Stimulated activated CD8-positive, alpha-beta memory T cell treated with anti-CD3 and anti-CD28 coated beads, Interleukin-12 subunit alpha, Interleukin-12 subunit beta, amount 100 ng/mL, for 4 hours (primary cell): ENCODE results near the gene SSTR4.

Experiments used
- DNase-seq: peaks from one replicate; pipeline ENCODE4 v3.0.0-alpha.2; 2020; ENCODE audit warnings: low read depth

Gene SSTR4

DNA sequence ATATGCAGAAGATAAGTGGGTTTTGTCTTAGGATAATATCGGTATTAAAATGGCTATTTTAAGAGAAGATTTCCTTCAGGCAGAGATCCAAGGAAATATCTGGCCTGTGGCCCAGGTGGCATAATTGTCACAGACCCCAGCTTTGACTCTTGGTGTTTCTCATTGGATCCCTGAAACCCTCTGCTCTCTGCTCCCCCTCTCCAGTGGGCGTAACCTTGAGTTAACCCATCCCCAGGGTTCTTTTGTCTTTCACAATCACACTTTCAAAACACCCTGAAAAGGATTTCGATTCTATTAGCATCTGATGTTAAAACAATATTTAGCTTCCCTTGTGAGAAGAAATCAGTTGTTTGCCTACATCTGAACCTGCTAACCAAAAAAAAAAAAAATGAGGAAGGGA is 7.2 kb downstream of the SSTR4 start:
- no peak for DNase-seq

DNA sequence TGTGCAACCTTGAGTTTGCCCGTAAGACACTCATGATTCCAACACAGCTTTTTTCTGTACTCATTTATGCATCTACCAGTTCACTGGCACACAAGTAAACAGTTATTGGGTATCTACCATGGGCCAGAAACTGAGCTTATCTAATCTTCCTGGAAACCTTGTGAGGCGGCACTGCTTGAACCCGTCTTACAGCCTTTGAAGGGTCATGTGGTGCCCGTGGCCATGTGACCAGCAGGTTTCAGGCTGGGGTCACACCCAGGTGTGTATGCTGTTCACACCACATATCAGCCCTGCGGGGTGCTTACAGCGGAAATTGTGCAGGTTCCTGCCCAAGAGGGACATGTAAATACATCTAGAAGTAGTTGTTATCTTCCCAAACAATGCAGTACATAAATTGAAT is 8.3 kb downstream of the SSTR4 start:
- DNase-seq: no peak

DNA sequence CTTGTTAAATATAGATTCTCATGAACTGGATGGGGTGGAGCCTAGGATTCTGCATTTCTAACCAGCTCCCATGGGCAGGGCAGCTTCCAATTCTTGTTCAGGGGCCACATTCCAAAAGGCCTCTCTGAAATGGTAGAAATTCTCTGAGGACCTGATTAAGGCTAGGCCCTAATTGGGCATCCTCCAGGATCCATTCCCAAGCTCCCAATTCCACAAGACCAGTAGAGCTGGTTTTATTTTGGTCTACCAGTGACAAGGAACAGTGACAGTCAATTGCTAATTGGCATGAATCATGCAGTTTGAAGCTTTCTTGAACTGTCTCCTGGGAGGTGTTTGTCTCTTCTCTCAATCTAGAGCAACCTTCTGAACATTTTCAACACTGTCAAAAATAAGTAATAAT is 11.3 kb downstream of the SSTR4 start:
- no peak for DNase-seq

DNA sequence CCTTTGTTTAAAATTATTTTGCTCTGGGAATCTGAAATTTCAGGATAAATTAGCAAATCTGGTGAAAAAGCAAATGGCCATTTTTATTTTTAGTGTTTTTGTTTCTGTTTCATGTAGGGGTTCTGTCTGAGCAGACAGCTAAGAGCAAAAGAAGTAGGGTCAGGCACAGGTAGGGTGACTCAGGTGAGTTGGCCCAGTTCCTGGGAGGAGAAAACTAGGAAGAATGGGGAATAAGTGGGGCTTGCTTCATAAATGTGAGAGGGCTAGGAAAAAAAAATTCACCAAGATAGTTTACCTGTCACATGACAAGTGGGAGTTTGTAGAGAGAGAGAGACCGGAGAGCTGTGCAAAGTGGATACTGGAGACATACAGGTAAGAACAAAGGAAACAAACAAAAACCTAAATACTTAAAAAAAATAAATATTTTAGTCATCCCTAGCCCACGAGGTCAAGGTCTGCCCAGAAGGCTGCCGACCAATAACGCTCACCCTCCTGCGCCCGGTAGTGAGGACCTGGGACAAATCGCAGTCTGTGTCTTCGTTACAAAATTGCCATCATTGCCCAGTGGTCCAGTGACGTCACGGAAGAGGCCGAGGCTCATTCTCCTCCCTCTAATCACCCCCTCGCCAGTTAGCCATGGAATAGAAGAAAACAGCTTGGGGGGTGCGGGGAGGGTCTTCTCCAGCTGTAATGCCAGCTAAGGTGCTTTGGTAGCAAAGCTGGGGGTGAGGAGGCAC is 12.1 kb downstream of the SSTR4 start:
- no peak for DNase-seq

DNA sequence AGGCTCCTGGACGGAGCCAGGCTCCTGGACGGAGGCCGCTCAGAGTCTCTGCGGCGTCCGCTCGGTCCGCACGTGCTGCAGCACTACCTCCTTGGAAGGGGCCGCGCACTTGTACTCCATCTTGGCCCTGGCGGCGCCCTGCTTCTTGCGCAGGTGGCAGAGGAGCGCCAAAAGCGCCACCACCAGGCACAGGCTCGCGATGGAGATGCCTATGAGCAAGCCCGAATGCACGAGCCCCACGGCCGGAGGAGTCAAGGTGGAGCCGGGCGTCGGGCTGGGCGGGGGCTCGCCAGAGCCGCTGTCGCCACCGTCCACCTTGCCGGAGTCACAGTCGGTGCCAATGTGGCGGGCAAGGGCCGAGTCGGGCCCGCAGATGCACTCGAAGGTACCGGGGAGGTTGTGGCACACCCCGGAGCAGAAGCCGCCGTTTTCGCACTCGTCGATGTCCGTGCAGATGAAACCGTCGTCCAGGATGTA is 12.7 kb downstream of the SSTR4 start:
- DNase-seq: no peak

DNA sequence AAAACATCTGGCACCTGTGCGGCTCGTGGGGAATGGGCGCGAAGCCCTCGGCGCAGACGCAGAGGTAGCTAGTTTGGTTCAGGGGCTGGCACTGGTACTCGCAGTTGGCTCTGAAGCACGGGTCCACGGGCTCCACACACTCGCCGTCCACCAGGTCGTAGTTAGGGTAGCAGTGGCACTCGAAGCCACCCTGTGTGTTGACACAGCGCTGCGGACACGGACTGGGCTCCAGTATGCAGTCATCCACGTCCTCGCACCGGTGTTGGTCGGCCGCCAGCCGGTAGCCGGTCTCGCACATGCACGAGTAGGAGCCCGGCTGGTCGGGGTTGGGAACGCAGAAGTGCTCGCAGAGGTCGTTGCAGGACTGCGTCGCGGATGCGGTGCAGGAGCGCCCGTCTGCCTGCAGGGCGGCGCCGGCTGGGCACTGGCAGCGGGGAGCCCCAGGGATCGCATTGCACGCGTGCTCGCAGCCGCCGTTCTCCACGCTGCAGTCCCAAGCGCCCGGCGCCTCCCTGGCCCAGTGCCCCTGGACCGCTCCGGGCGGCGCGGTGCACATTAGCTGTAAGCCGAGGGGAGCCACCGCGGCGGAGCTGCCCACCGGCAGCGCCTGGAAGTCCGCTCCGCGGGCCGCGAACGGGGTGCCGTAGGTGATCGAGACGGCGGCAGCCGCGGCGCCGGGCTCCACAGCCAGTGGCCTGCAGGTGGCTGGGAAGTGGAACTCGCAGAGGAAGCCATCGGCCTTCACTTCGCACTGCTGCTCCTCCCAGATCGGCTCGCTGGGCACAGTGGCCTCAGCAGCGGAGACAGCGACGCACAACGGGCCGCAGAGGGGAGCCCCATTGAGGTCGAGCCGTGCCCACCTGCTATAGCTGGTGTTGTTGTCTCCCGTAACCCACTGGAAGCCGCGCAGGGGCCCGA is 13.4 kb downstream of the SSTR4 start:
- DNase-seq: no peak

DNA sequence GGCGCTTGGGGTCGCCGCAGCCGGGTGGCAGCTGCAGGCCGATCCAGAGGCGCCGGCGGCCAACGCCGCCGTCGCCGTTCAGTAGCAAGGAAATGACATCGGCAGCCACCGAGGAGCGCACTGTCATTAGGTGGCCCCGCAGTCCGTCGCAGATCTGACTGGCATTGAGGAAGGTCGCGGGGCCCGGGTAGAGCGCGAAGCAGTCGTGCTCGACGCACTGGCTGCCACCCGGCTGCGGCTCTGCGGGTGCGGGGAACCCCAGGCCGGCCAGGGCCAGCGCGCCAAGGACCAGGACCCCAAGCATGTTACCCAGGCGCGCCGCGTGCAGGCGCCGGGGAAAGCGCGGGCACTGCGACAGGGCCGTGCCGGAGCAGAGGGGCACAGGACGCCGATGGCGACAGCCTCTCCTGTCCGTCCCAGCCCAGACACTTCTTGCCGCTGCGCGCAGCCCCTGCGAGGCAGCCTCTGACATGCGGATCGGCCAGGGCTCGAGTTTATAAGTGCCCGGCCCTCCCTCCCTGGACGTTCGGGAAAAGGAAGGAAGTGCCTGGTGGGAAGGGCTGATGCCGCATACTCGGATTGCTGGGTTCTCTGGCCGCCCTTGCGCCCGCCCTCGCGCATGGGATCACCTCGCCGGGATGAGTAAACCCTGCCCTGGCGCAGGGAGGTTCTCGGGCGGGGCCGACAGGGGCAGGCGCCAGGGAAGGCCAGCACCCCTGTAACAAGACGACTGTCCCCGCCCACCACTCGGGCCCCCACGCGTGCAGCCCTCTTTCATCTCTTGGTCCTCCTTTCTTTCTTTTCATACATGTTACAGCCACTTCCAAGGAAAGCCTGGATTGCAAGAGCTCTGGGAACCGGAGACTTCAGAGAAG is 14.3 kb downstream of the SSTR4 start, which contains the start of gene THBD:
Gene THBD, minus strand, starts transcription at position 472 of the 875 bp plus-strand sequence. Its CDS starts 168 bp downstream, at position 304.
- DNase-seq: no peak

DNA sequence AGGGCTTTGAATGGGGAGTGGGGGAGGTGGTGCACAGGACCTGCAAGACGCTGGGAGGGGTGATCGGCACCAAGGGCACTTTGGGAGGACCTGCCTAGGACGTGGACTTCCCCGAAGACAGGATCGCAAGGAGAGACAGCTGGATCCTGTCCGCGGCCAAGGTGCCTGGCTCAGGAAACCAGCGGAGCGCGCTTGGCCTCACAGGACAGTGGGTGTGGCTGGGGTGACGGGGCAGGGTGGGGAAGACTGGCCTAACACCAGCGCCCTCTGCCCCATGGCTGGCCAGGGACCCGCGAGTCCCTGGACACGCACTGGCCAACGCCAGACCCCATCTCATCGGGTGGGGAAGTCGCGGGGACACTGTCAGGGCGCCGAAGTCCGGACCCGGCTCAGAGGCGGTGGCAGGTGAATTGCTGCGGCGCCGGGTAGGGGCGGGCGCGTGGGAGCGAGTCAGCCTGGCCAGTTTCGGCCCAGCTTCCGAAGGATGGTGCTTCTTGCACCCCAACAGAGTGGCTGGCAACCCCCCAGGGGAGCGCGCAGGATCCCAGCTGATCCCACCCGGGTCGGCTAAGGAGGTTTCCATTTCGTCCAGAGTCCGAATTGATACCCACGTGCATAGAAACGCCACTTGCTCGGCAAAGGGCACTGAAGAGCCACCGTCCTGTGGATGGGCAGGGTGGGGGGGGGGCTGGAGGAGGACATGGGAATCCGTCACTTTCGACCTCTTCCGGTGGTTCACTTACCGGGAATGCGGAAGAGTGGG is 15.1 kb downstream of the SSTR4 start:
- DNase-seq: no peak

DNA sequence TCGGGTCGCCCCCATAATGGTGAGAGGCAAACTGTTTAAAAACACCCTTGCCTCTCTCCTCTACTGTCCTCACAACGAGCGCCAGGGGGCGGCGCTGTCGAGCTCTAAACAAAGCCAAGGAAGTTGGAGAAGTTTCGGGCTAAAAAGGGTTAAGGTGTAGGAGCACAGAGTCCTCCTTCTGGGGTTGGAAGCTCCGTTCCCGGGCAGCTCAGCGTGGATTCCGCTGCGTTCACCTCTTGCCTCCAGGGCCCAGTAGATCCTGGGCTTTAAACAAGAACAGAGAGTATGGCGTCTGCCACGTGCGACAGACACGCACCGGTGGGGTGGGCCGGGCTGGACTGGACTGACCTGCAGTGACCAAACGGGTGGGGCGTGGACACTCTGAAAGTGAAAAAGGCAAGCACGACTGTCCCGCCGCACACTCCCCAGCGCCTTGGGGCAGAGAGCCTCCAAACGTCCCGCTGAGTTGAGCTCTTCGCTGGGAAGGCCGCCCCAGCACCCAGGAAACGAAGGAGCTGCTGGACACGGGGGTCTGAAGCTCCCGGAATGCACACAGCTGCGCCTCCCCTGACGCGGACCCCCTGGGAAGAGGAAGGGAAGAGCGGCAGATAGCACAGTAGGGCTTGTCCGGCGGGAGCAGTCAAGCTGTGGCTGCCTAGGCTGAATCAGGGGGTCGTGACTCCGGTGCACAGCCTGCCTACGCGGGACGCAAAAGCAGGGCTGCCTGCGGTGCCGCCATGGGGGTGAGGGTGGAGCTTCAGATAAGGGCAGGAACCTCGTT is 15.9 kb downstream of the SSTR4 start:
- DNase-seq: no peak

DNA sequence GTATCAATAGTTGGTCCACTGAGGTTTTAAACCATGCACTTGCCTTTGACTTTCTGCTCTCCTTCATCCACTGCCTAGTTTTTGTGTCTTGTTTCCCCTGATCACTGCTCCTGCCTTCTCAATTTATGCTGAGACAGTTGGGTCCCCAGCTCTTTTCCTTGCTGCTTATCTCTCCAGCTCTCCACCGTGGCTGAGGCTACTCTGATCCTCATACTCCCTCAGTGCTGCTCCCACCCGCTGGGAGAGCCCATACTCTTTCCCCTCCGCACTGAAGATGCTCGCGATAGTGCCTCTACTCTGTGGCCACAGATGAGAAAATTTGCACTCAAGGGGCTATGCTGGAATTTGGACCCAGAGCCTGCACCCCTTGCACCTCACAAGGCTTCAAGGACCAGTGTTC is 17.8 kb downstream of the SSTR4 start:
- no peak for DNase-seq

DNA sequence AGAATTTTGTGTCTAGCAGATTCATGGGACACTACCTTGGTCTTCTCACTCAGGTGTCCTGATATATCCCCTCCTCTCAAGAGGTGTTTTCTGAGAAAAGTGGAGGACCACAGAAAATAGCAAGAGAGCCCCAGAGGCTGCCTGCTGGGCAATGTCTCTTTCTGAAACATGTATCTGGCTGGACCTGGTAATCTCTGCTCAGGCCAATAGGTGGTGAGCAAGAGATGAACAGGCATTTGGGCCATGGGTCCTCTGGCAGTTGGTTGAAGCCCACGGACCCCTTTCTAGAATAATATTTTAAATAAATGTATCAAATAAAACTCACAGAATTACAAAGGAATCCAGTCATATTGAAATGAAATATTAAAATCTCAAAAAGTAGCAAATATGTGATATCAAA is 23.1 kb downstream of the SSTR4 start:
- no peak for DNase-seq

DNA sequence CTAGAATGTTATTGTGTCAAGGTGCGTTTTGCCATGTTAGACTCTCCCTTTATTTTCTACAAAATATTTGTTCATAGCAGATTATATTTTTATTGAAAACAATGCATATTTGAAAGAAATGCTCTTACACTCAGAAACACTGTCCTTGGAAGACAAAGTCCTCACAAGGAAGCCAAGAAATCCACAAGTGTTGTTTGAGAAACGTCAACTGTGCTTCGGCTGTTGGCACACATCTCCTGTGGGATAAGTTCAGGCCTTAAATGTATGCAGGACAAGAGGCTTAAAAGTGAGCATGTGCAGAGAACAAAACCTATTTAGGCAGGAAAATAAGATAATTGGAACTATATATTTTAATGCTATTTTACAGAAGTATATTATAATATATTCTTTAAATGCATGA is 23.9 kb downstream of the SSTR4 start:
- DNase-seq: no peak

DNA sequence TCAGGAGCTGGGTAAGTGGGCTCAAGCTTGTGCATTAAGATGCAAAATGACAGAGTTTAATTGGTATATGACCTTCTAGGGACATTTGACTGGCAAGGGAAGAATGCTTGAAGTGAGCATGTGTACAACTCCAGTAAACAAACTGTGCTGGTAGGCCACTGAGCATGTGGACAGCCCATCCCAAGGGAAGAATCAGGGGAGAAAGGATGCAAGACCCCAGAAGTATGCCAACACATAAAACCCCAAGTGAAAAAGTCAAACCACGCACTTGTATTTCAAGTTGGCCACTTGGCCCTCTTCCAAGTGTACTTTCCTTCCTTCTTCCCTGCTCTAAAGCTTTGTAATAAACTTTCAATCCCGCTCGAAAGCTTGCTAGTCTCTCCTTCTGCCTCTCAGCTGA is 24.7 kb downstream of the SSTR4 start:
- DNase-seq: no peak

DNA sequence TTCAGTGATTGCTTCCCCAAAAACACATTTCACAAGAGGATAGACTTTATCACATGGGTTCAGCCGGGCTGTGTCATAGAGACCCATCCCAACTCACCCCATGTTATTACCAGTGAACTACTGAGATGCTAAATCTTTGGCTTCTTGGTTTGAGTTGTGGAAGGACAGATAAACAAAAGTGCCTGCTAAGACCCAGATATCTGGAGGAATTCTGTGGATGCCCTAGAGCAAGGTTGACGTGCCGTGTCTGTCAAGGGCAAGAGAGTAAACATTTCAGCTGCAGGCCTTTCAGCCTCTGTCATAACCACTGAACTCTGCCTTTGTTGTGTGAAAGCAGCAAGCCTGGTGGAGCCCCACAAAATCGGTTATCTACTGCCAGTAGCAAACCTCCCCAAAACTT is 25.5 kb downstream of the SSTR4 start:
- no peak for DNase-seq

DNA sequence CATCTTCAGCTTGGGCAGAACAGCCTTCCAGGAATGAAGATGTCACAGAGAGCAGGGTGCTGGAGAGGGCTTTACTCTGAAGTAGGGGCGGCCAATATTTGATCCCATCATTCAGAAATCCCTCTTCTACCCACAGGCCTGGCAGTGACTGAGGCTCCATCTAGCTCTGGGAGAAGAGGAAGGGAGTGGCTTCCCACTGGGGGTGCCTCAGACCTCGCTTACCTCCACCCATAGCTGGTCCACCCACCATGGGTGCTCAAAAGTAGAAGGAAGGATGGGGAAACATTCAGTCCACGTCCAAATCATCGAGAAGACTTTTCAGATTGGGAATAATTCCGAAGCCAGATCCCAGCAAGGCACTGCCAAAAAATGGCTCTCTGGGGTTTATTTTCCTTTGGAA is 26.1 kb downstream of the SSTR4 start:
- DNase-seq: no peak

DNA sequence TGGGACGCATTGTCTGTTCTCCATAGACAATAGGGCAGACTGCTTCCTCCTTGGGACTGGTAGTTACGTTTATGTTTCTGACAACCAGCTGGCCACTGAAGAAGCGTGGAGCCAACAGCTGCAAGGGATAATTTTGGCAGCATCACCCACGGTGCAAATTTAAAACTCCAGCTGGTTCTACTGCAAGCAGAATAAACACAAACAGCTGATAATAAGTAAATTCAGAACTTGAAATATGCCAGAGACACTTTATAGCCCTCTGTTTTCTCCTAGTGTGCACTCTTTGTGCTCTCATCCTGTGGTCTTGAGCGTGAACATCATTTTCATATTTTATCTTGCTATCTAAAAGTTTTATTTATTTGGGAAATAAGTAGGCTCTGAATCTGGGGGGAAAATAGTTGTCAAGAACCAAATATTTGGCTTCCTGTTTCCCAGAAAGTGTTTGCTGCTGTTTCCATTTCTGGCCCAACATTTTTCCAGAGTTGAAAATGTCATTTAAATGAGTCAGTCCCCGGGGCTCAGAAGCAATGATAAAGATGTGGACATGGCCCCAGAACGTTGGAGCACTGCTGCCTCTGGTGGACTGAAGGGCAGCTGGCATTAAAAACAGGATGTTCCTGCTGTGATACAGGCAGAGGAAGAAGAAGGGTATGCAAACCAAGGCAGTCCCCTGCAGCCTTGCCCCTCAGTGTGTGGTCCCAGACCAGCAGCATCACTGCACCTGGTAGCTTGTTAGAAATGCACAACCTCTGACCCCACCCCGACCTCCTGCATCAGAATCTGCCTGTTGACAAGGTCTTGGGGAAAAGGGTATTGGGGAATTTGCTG is 26.8 kb downstream of the SSTR4 start:
- DNase-seq: no peak

DNA sequence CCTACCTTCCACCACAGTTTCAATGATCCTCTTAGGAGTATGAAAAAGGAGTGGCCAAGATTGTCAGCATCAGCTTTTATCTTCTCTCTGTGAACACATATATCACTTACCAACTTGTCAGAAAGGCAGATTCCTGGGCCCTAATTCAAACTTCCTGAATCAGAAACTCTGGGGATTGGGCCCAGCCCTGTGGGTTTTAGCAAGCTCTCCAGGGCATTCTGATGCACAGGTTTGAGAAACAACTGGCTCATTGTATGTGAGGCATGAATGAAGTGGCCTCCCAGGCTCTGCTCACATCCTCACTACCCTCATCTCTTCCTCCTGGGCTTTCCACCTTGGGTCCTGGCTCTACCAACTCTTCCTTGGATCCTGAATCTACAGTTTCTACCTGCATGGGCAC is 27.5 kb downstream of the SSTR4 start:
- no peak for DNase-seq

DNA sequence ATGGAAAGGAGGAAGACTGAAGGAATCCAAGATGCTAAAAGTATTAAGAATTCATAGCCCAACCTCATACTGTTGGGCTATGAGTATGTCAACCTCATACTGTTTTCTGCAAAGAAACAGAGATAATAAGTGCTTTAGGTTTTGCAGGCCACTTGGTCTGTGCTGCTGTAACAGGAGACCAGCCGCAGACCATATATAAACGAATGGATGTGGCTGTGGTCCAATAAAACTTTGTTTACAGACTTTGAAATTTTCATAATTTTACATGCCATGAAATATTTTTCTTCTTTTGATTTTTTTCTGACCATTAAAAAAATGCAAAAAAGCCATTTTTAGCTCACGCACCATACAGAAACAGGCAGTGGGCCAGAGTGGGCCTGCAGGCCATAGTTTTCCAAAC is 28.1 kb downstream of the SSTR4 start:
- no peak for DNase-seq

DNA sequence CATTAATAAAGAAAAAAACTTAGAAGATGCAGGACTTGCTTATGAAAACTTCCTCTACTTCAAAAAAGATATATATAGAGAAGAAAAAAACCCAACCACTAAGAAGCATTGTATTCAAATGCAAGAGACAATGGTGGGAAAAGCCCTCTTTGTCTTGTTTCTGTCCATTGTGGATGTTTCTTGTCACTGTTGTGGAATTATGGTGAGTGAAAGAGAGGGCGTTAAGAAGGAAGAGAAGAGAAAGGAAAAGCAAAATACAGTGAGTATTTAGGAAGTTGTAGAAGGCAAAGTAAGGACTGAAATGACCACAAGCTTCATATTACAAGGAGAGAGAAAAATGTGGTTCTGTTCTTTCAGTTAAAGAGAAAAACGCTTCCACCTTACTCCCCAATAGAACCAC is 28.5 kb downstream of the SSTR4 start:
- no peak for DNase-seq
